Neural progenitor cell (in vitro differentiated cells): Measurements from ENCODE around the gene TXLNB. TPM values are rescaled to one million over a fixed set of nuclear protein-coding genes. Genes with fewer than 3 reads are reported as not detected.

Experiments used
- DNase-seq: peaks from one replicate; pipeline ENCODE4 v3.0.0-alpha.2; 2016; ENCODE audit warnings: low spot score
- H2AFZ ChIP-seq: fragments of 200-600 bp; sonication (generic); replicated peaks from 2 replicates; pipeline ENCODE4 v1.6.1; 2016; ENCODE audit warnings: antibody characterized with exemption
- H3F3A ChIP-seq: fragments of 200-600 bp; sonication (generic); 2 replicates; pipeline ENCODE4 v1.6.1; 2016; ENCODE audit warnings: antibody characterized with exemption, low read depth
- H3K27ac ChIP-seq: fragments of 200-600 bp; sonication (generic); 2 replicates; pipeline ENCODE4 v1.5.1; 2016; ENCODE audit warnings: mild to moderate bottlenecking
- H3K27me3 ChIP-seq: fragments of 200-600 bp; sonication (generic); 2 replicates; pipeline ENCODE4 v1.6.1; 2016; ENCODE audit warnings: mild to moderate bottlenecking, moderate library complexity
- H3K36me3 ChIP-seq: fragments of 200-600 bp; sonication (generic); 2 replicates; pipeline ENCODE4 v1.5.1; 2016
- H3K4me1 ChIP-seq: fragments of 200-600 bp; sonication (generic); 2 replicates; pipeline ENCODE4 v1.6.1; 2016; ENCODE audit warnings: mixed run types
- H3K4me2 ChIP-seq: fragments of 200-600 bp; sonication (generic); 2 replicates; pipeline ENCODE4 v1.6.1; 2016
- H3K4me3 ChIP-seq: fragments of 200-600 bp; sonication (generic); 2 replicates; pipeline ENCODE4 v1.5.1; 2016
- H3K79me2 ChIP-seq: fragments of 200-600 bp; sonication (generic); 2 replicates; pipeline ENCODE4 v1.6.1; 2016; ENCODE audit warnings: low read depth
- H3K9ac ChIP-seq: fragments of 200-600 bp; sonication (generic); 2 replicates; pipeline ENCODE4 v1.6.1; 2016
- H3K9me3 ChIP-seq: fragments of 200-600 bp; sonication (generic); 2 replicates; pipeline ENCODE4 v1.5.1; 2016; ENCODE audit warnings: low read depth
- H4K20me1 ChIP-seq: fragments of 200-600 bp; sonication (generic); 2 replicates; pipeline ENCODE4 v1.6.1; 2016; ENCODE audit warnings: low read depth
- H3K27ac Mint-ChIP-seq: 3 replicates; pipeline ENCODE4 v1.8.0; 2021; ENCODE audit warnings: mixed read lengths
- H3K27me3 Mint-ChIP-seq: 2 replicates; pipeline ENCODE4 v1.8.0; 2022; ENCODE audit warnings: low read depth, mild to moderate bottlenecking, inconsistent platforms, moderate library complexity, mixed read lengths; ENCODE audit not compliant: insufficient read depth
- H3K36me3 Mint-ChIP-seq: 3 replicates; pipeline ENCODE4 v1.8.0; 2021; ENCODE audit warnings: mixed read lengths
- H3K4me1 Mint-ChIP-seq: 3 replicates; pipeline ENCODE4 v1.8.0; 2021; ENCODE audit warnings: mixed read lengths
- H3K4me3 Mint-ChIP-seq: 3 replicates; pipeline ENCODE4 v1.8.0; 2021; ENCODE audit warnings: mild to moderate bottlenecking, moderate library complexity, mixed read lengths
- H3K9me3 Mint-ChIP-seq: 3 replicates; pipeline ENCODE4 v1.8.0; 2020; ENCODE audit warnings: mixed read lengths
- EZH2 ChIP-seq: fragments of 200-600 bp; sonication (generic); IDR thresholded peaks from 2 replicates; pipeline ENCODE4 v1.6.1; 2017; ENCODE audit warnings: antibody characterized with exemption, mild to moderate bottlenecking, moderate library complexity
- EZH2phosphoT487 ChIP-seq: fragments of 200-600 bp; sonication (generic); IDR thresholded peaks from 2 replicates; pipeline ENCODE4 v1.6.1; 2017; ENCODE audit warnings: antibody characterized with exemption
- total RNA-seq: library from RNA; depleted of rRNA; stranded (reverse); fragments of >200 nt; gene quantifications from 2 replicates; pipeline ENCODE4 v1.2.3, GENCODE V29; 2015; ENCODE audit warnings: low replicate concordance
- TF ChIP-seq, protein P1 (sequence below): fragments of 200-600 bp; sonication (generic); IDR thresholded peaks from 2 replicates; pipeline ENCODE4 v1.5.1; 2017; ENCODE audit warnings: antibody characterized with exemption, mild to moderate bottlenecking

TXLNB gene
- total RNA-seq, 1 donor from 2014 or later = 0.06 TPM

DNA sequence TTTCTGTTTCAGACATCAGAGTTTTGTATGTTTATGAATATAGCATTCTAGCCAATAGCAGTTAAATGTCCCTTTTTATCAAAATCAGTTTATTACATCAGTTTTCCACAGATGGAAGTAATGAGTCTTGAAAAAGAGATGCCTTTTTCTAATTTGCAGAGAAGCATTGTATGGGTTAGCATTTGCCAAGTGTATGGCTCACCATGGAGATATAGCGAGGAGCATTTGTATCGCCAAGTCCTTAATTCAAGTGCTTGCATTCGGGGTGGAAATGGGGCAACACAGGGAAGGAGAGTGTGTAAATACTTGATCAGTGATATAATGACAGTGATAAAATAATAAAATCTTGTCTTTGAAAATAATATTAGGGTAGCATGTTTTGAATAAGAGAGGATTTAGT lies 42.9 kb downstream of the TXLNB start:
- H3K79me2 ChIP-seq = no peaks in the 10 kb centered on the region
- no peaks in the 10 kb centered on the region for H3F3A ChIP-seq
- no peak overlapping the region for H3K27ac ChIP-seq
- H3K36me3 ChIP-seq = no peaks in the 10 kb centered on the region
- H3K9ac ChIP-seq = no peak overlapping the region
- H3K4me2 ChIP-seq = no peak overlapping the region
- TF ChIP-seq, protein P1, sequence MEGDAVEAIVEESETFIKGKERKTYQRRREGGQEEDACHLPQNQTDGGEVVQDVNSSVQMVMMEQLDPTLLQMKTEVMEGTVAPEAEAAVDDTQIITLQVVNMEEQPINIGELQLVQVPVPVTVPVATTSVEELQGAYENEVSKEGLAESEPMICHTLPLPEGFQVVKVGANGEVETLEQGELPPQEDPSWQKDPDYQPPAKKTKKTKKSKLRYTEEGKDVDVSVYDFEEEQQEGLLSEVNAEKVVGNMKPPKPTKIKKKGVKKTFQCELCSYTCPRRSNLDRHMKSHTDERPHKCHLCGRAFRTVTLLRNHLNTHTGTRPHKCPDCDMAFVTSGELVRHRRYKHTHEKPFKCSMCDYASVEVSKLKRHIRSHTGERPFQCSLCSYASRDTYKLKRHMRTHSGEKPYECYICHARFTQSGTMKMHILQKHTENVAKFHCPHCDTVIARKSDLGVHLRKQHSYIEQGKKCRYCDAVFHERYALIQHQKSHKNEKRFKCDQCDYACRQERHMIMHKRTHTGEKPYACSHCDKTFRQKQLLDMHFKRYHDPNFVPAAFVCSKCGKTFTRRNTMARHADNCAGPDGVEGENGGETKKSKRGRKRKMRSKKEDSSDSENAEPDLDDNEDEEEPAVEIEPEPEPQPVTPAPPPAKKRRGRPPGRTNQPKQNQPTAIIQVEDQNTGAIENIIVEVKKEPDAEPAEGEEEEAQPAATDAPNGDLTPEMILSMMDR = no peak
- H3K4me1 Mint-ChIP-seq = no peaks in the 10 kb centered on the region
- no peak overlapping the region for H2AFZ ChIP-seq
- H3K4me3 Mint-ChIP-seq = no peak overlapping the region
- H3K27me3 Mint-ChIP-seq = no peaks in the 10 kb centered on the region
- H3K4me1 ChIP-seq = no peaks in the 10 kb centered on the region
- no peaks in the 10 kb centered on the region for H3K9me3 ChIP-seq
- DNase-seq = no peak
- H3K4me3 ChIP-seq = no peak overlapping the region
- no peak overlapping the region for H3K27ac Mint-ChIP-seq
- H4K20me1 ChIP-seq = no peaks in the 10 kb centered on the region
- H3K27me3 ChIP-seq = no peaks in the 10 kb centered on the region
- H3K9me3 Mint-ChIP-seq = no peaks in the 10 kb centered on the region
- no peaks in the 10 kb centered on the region for H3K36me3 Mint-ChIP-seq

DNA sequence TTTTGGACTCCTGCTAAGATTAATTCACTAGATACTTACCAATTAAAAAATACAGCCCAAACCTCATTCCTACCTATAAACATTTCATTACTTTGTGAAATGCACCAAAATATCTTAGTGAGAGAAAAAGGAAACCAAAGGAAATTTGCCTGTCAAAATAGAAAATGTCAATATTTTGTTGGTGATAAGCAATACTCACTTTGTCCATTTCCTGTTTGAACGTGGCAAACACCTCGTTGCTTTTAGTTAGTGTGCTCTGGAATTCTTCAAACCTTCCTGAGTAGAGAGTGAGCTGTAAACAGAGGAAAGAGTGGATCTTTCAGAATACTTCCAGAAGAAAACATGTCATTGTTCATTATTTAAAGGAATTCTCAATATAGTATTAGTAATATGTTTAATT lies 44.2 kb downstream of the TXLNB start:
- Mint-ChIP-seq H3K27ac (no peak overlapping the region), H3K9me3 (no peaks in the 10 kb centered on the region), H3K4me1 (no peaks in the 10 kb centered on the region), H3K4me3 (no peak overlapping the region), H3K27me3 (no peaks in the 10 kb centered on the region), H3K36me3 (peaks cover 1% of the 10 kb centered on the region)
- no peak overlapping the region for H3K27ac ChIP-seq
- no peaks in the 10 kb centered on the region for H3K36me3 ChIP-seq
- no peak overlapping the region for H3K9ac ChIP-seq
- H3K4me1 ChIP-seq = no peaks in the 10 kb centered on the region
- TF ChIP-seq EZH2 (no peak), EZH2phosphoT487 (no peak)
- TF ChIP-seq, protein P1 = no peak
- no peak for DNase-seq
- no peak overlapping the region for H3K4me3 ChIP-seq
- no peaks in the 10 kb centered on the region for H3K9me3 ChIP-seq
- H3K27me3 ChIP-seq = no peaks in the 10 kb centered on the region
- no peaks in the 10 kb centered on the region for H3K79me2 ChIP-seq
- H3F3A ChIP-seq = no peaks in the 10 kb centered on the region
- H4K20me1 ChIP-seq = no peaks in the 10 kb centered on the region
- H2AFZ ChIP-seq = no peak overlapping the region
- H3K4me2 ChIP-seq = no peak overlapping the region

DNA sequence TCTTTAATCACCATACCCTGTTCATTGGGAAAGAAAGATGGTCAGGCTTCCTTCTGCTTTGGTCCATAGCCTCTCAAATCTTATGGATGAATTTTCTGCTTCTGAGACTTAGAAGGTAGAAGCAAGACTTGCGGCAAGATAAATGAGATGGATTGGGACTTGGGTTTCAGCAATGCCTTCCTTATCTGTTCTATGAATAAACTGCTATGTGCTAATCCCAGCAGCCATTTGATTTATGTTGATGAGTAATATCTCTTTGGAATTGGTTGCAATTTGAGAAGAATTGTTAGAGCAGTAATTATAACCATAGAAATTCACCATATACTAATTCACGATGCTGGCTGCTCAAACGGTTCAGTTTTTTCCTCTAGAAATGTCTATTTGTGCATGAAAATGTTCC lies 48.3 kb downstream of the TXLNB start:
- Mint-ChIP-seq H3K4me1 (peaks cover 5% of the 10 kb centered on the region), H3K9me3 (no peaks in the 10 kb centered on the region), H3K27me3 (no peaks in the 10 kb centered on the region), H3K36me3 (peaks cover 1% of the 10 kb centered on the region), H3K4me3 (no peak overlapping the region), H3K27ac (no peak overlapping the region)
- Histone ChIP-seq H3K9me3 (no peaks in the 10 kb centered on the region), H2AFZ (no peak overlapping the region), H3K4me3 (no peak overlapping the region), H3K4me2 (no peak overlapping the region), H3K36me3 (no peaks in the 10 kb centered on the region), H3K27ac (no peak overlapping the region), H4K20me1 (no peaks in the 10 kb centered on the region), H3K9ac (no peak overlapping the region), H3K4me1 (no peaks in the 10 kb centered on the region), H3F3A (no peaks in the 10 kb centered on the region), H3K79me2 (no peaks in the 10 kb centered on the region), H3K27me3 (no peaks in the 10 kb centered on the region)
- TF ChIP-seq, protein P1 = no peak
- TF ChIP-seq EZH2phosphoT487 (no peak), EZH2 (no peak)
- DNase-seq = no peak
